GM19035 (cell line): ENCODE measurements around the gene ZNF614.
"Not testable (repeated sequence)": the region's sequence is repeated elsewhere in the genome, so short reads cannot be mapped to it uniquely, and the experiment has no call there.

Experiments used
- ATAC-seq: cut with Tn5 transposase; IDR thresholded peaks from one replicate; pipeline ENCODE4 v1.9.1; 2021; ENCODE audit not compliant: unreplicated experiment

The ZNF614 gene

DNA sequence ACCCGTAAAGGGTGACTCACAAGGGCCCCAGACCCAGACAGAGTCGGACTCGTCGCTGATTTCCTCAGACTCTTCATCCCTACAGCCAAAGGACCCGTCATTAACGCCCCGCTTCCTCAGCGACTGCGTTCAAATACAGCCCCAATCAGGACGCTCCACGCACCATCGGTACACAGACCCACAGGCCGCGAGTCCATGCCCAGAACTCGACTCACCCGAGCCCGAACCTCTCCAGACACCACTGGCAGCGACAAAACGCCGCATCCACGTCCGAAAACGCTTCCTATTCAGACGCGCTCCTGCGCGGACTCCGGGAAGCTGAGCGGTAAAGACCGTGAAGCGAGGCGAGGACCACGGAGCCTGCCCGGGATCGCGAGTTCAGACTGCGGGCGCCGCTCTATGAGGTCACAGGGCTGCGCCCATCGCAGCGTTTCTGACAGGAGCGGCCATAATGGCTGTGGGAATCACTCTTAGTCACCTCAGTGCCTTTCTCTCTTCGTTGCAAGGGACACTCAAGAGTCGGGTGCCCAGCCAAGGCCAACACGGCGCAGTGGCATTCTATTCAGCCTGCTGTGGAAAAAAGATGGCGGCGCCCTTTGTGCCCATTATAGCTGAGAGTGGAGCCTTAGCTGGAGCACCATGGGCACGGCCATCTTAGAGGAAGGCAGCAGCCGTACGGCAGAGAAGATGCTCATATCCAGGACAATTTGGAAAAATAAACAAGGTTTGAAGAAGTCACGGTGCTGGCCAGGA, at the start of gene ZNF614:
TSS of gene ZNF614 (minus strand) at position 353 of the 753 bp plus-strand sequence. CDS start 2,634 bp downstream, outside the sequence.
- peak; percentile 93 for ATAC-seq

DNA sequence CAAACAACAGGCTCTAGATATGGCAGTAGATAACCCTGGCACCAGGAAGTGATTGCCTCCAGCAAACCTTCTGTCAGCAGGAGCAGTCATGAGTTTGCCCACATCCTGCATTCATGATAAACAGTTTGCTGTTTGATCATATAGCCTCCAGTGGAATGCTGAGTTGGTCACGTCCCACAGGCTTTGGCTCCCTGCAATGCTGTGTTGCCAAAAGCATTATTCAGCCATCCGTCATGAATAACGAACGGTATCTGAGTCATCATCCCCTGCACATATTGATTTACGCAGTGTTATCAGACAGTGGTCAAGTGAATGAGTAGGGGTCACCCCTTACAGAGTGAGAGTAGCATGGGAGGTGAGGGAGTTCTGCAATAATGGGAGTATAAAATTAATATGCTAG, 42.3 kb upstream of the ZNF614 start:
- ATAC-seq, result no peak

DNA sequence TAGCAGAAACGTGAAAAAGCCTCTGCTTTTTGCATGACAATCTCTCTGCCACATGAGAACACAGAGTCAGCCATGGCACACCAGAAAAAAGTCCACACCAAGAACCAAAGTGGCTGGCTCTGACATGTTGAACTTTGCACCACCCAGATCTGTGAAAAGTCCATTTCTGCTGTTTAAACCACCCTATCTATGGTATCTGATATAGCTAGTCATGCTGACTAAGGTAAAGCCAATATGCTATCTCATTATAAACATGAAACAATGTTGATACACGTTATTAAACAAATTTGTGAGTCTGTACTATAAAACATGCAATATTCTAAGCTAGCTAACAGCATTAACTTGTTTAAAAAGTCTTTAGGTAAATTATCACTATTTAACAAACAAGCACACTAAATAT, 41.5 kb upstream of the ZNF614 start:
- no peak for ATAC-seq

DNA sequence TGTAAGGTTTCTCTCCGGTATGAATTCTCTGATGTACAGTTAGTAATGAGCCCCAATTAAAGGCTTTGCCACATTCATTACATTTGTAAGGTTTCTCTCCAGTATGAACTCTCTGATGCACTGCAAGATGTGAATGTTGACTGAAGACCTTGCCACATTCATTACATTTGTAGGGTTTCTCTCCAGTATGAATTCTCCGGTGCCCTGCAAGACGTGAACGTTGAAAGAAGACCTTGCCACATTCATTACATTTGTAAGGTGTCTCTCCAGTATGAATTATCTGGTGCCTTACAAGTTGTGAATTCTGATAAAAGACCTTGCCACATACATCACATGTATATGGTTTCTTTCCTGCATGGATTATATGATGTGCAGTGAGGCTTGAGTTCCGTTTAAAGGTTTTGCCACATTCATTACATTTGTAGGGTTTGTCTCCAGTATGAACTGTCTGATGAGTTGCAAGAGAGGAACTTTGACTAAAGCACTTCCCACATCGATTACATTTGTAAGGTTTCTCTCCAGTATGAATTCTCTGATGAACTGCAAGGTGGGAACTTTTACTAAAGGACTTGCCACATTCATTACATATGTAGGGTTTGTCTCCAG, 38.2 kb upstream of the ZNF614 start:
- ATAC-seq, result no peak

DNA sequence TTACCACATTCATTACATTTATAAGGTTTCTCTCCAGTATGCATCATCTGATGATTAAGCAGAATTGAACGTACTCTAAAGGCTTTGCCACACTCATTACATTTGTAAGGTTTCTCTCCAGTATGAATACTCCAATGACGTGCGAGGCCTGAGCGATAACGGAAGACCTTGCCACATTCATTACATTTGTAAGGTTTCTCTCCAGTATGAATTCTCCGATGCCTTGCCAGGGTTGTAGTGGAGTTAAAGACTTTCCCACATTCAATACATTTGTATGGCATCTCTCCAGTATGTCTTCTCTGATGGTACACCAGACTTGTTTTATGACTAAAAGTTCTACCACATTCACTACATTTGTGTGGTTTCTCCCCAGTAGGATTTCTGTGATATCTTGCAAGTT, 37.2 kb upstream of the ZNF614 start:
- no peak for ATAC-seq

DNA sequence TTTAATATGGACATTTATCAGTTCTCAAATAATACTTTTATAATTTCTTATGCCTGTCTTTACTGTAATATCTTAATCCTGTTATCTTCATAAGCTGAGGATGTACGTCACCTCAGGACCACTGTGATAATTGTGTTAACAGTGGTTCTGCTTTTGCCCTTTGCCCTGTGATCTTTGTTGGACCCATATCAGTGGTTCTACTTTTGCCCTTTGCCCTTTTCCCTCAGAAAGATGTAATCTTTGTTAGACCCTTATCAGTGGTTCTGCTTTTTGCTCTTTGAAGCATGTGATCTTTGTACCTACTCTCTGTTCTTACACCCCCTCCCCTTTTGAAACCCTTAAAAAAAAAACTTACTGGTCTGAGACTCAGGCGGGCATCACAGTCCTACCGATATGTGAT, 28.3 kb upstream of the ZNF614 start:
- ATAC-seq, result not testable (repeated sequence)

DNA sequence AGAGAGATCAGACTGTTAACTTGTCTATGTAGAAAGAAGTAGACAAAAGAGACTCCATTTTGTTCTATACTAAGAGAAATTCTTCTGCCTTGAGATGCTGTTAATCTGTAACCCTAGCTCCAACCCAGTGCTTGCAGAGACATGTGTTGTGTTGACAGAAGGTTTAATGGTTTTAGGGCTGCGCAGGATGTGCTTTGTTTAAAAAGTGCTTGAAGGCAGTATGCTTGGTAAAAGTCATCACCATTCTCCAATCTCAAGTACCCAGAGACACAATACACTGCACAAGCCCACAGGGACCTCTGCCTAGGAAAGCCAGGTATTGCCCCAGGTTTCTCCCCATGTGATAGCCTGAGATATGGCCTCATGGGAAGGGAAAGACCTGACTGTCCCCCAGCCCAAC, 23.6 kb upstream of the ZNF614 start:
- not testable (repeated sequence) for ATAC-seq

DNA sequence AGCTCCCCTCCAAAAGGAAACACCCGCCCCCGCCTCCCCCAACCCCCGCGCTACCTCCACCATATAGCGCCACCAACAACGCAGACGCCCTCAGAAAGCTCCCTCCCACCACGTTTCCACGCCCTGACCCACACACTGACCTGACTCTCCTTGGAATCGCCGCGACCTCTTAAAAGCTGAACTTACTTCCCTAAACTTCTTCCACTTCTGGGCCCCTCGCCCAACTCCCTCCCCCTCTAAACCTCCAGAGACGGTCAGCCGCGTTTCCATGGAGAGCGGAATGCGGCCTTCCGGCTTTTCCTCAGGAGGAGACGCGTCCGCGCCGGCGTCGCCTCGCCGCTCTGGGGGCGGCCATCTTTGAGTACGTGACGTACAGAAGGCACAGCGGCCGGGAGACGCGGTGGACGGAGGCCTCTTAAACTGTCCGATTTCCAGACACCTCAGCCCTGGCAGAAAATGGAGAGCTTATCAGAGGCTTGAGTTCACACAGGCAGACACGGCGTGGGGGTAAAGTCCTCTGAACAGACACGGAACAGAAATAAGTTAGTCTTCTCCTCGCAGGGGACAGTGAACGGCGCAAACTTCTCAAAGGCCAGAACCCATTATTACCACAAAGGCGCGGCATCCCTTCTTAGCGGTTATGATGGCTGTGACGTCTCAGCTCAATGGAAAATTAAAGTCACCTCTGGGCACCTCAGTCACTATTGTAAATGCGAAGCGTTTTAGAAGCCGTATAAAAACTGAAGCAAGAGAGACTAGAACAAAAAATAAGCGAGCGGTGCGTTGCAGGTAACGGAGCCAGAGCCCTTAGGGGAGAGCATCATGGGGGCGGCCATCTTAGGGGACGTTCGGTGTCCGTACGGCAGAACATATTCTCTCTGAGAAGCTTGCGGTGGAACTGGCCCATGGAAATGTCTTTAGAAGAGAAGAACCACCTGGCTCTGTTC, 20.6 kb upstream of the ZNF614 start, which contains the start of gene ZNF432:
TSS of gene ZNF432 (minus strand) at position 284 of the 947 bp plus-strand sequence. CDS start 1,970 bp downstream, outside the sequence.
- peak; percentile 87 for ATAC-seq

DNA sequence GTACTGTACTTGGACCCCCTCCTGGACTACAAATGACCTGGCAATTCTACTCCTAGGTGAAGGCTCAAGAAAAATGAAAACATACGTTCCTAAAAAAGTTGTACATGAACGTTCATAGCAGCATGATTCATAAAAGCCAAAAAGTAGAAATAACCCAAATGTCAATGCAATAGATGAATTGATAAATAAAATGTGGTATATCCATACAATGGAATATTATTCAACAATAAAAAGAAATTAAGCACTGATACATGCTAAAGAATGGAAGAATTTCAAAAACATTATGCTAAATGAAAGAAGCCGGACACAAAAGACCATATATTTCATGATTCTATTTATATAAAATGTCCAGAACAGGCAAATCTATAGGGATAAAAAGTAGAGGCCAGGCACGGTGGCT, 11.0 kb upstream of the ZNF614 start:
- ATAC-seq, result no peak

DNA sequence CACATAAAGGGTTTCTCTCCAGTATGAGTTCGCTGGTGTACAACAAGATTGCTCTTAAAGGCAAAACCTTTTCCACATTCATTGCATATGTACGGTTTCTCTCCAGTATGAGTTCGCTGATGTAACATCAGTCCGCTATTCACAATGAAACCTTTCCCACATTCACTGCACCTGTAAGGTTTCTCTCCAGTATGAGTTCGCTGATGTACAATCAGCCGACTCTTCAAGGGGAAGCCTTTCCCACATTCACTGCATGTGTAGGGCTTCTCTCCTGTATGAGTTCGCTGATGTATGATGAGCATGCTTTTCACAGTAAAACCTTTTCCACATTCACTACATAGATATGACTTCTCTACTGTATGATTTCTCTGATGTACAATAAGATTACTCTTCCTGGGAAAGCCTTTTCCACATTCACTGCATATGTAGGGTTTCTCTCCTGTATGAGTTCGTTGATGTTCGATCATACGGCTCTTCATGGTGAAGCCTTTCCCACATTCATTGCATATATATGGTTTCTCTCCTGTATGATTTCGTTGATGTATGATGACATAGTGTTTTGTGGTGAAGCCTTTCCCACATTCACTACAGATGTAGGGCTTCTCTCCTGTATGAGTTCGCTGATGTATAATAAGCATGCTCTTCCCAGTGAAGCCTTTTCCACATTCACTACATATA, 6.0 kb upstream of the ZNF614 start:
- ATAC-seq, result no peak

DNA sequence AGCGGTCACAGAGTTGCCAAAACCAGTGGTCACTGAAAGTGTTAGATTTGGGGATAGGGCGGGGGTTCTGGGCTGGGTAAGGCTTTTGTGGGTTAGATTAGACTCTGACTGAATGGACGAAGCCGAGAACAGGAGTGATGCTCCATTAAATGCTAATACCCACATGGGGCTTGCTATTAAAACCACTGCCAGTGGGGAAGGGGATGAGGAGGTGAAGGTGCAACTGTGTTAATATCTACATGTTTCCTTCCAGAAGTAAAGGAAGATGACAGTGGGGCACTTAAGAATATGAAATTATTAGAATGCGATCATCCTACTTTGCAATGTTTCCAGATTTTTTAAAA, 573 bp upstream of the ZNF614 start:
- ATAC-seq, result peak; percentile 10

DNA sequence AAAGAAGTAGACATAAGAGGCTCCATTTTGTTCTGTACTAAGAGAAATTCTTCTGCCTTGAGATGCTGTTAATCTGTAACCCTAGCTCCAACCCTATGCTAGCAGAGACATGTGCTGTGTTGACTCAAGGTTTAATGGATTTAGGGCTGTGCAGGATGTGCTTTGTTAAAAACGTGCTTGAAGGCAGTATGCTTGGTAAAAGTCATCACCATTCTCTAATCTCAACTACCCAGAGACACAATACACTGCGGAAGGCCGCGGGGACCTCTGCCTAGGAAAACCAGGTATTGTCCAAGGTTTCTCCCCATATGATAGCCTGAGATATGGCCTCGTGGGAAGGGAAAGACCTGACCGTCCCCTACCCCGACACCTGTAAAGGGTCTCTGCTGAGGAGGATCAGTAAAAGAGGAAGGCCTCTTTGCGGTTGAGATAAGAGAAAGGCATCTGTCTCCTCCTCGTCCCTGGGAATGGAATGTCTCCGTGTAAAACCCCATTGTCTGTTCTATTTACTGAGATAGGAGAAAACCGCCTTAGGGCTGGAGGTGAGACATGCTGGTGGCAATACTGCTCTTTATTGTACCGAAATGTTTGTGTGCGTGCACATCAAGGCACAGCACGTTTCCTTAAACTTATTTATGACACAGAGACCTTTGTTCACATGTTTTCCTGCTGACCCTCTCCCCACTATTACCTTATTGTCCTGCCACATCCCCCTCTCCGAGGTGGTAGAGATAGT, 1.8 kb downstream of the ZNF614 start:
- not testable (repeated sequence) for ATAC-seq

DNA sequence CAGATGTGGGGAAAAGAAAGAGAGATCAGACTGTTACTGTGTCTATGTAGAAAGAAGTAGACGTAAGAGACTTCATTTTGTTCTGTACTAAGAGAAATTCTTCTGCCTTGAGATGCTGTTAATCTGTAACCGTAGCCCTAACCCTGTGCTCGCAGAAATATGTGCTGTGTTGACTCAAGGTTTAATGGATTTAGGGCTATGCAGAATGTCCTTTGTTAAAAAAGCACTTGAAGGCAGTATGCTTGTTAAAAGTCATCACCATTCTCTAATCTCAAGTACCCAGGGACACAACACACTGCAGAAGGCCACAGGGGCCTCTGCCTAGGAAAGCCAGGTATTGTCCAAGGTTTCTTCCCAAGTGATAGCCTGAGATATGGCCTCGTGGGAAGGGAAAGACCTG, 3.7 kb downstream of the ZNF614 start:
- not testable (repeated sequence) for ATAC-seq

DNA sequence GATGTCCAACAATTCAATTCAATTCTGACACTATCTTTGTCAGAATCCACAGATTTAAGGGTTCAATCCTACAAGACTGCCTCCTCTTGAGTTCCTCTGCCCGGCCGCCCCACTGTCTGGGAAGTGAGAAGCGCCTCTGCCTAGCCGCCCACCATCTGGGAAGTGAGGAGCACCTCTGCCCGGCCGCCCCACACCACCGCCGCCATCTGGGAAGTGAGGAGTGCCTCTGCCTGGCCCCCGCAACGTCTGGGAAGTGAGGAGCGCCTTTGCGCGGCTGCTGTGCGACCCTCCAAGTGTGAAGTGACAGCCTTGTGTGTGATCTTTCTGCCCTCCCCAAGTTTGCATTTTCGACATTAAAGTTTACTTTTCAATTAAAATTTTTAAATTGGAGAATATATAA, 6.0 kb downstream of the ZNF614 start:
- ATAC-seq, result no peak

DNA sequence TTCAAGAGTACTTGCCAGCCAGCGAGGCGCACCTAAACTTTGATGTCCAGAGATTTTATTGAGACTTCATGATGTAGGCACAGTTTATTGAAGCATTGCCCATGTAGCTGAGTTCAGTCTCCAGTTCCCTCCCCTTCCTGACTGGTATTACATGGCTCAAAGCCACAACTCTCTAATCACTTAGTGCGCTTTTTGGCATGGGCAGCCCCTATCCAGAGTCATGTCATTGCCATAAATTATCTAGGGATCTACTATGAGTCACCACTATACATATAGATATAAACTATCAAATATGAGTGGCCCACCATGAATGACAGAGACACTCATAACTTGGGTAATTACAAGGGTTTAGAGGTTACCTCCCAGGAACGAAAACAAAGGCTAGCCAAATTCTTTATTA, 7.7 kb downstream of the ZNF614 start:
- ATAC-seq, result no peak

DNA sequence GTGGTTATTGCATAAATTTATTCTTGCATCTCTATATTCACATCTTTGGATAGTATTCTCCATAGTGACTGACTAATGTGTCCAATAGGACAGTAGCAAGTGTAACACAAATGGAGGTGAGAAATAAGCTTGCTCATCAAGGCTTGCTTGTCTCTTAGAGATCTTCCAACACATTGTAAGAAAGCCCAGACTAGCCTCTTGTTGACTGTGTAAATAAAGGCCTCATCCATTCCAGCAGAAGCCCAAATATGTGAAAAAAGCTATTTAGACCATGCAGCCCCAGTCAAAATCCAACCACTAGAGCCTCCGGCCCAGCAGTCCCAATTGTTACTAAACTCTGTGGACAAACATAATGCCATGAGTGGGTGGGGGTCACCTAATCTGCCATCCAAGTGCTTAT, 17.5 kb downstream of the ZNF614 start:
- ATAC-seq, result no peak

DNA sequence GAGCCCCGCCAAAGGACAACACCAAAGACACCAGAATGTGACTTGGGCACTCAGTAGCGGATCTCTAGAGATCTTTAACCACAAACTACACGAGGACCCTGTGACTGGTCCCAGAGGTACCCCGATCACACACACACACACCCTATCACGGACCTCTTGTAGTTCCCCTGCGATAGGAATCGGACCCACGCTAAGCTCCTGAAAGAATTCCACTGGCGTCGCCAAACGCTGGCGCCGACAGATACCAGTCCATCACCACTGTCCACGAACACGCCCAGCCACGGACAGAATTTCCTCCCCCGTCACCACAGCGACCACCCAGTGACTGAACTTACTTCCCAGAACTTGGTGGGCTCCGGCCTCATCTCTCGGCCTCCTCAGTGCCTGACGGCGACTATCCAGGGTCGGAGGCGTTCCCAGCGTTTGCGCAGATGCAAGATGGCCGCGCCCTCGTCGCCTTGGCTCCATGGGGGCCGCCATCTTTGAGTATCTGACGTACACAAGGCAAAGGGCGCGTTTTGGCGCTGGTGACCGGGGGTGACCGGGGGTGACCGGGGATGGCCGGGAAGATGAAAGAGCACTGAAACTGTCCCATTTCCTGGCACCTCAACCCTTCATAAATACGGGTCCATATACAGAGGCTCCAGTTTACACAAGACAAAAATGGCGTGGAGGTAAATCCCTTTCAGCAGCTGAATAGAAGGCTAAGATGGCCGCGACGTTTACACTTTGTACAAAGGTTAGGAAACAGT, 20.2 kb downstream of the ZNF614 start, which contains the start of gene ZNF615:
TSS of gene ZNF615 (minus strand) at position 406 of the 752 bp plus-strand sequence. CDS start 4,500 bp downstream, outside the sequence.
- peak; percentile 96 for ATAC-seq

DNA sequence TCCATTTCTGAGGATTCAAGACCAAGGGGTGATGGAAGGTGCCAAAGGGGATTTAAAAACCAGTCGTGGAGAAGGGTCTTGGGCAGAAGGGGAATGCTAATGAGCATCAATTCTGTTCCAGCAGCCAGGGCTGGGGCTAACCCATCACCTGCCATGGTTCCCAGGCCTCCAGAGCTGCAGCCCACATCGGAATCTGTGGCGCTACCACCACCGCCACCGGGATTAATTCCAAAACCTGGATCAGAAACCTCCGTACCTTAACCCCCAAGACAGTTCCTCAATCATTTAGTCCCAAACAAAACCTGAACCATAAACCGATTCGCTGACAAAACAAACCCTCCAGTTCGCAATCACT, 20.8 kb downstream of the ZNF614 start:
- no peak for ATAC-seq

DNA sequence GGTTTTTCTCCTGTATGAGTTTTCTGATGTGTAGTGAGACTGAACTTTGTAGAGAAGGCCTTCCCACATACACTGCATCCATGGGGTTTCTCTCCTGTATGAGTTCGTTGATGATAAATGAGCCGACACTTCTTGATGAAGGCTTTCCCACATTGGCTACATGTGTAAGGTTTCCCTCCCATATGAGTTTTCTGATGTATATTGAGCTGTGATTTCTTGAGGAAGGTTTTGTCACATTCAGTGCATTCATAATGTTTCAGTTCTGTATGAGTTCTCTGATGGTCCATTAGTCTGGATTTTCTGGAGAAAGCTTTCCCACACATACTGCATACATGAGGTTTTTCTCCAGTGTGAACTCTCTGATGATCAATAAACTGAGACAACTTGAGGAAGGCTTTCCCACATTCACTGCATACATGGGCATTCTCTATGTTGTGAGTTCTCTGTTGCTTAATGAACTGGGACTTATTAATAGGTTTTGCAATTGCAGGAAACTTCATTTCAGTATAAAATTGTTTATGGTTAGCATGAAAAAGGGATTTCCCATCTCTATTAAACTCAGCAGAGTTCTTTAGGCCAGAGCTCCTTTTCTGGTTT, 34.0 kb downstream of the ZNF614 start:
- no peak for ATAC-seq
